SU-DHL-6 (cell line): Measurements from ENCODE around the gene DMBX1.

Experiments used
- H2AFZ ChIP-seq: fragments of 200-600 bp; sonication (generic); 2 replicates; pipeline ENCODE4 v1.6.1; 2014; ENCODE audit warnings: low read depth, mild to moderate bottlenecking, moderate library complexity, mixed read lengths, antibody characterized with exemption, low read length; ENCODE audit not compliant: severe bottlenecking
- H3F3A ChIP-seq: fragments of 200-600 bp; shearing (Covaris generic); 2 replicates; pipeline ENCODE4 v1.6.0; 2016; ENCODE audit warnings: antibody characterized with exemption, mild to moderate bottlenecking; ENCODE audit not compliant: insufficient read depth
- H3K27ac ChIP-seq: fragments of 200-600 bp; sonication (generic); 2 replicates; pipeline ENCODE4 v1.5.1; 2016; ENCODE audit warnings: low read depth, mild to moderate bottlenecking, low read length, moderate library complexity, mixed read lengths
- H3K27me3 ChIP-seq: fragments of 200-600 bp; sonication (generic), shearing (Covaris generic); 2 replicates; pipeline ENCODE4 v1.6.0; 2014; ENCODE audit warnings: mild to moderate bottlenecking, low read length
- H3K36me3 ChIP-seq: fragments of 200-600 bp; sonication (generic); 2 replicates; pipeline ENCODE4 v1.6.1; 2014; ENCODE audit warnings: mild to moderate bottlenecking, low read length, mixed read lengths
- H3K4me2 ChIP-seq: fragments of 300-600, 200-600 bp; shearing (Covaris generic), sonication (generic); 2 replicates; pipeline ENCODE4 v1.6.0; 2014; ENCODE audit warnings: low read length, low read depth, mild to moderate bottlenecking; ENCODE audit not compliant: poor library complexity, severe bottlenecking
- H3K4me3 ChIP-seq: fragments of 200-600 bp; sonication (generic); 2 replicates; pipeline ENCODE4 v1.5.1; 2014; ENCODE audit warnings: antibody characterized with exemption, low read length, mild to moderate bottlenecking, mixed read lengths; ENCODE audit not compliant: insufficient read depth, poor library complexity, severe bottlenecking
- H3K79me2 ChIP-seq: fragments of 200-600 bp; sonication (generic); 2 replicates; pipeline ENCODE4 v1.6.1; 2014; ENCODE audit warnings: mild to moderate bottlenecking, low read length, moderate library complexity; ENCODE audit not compliant: insufficient read depth
- H3K9ac ChIP-seq: fragments of 200-600 bp; sonication (generic); 2 replicates; pipeline ENCODE4 v1.7.0; 2014; ENCODE audit warnings: mild to moderate bottlenecking, low read length
- H3K9me2 ChIP-seq: fragments of 200-600 bp; sonication (generic); replicated peaks from 2 replicates; pipeline ENCODE4 v1.6.1; 2014; ENCODE audit warnings: low read length; ENCODE audit not compliant: insufficient read depth
- H3K9me3 ChIP-seq: fragments of 200-600 bp; sonication (generic); 2 replicates; pipeline ENCODE4 v1.6.1; 2014; ENCODE audit warnings: low read length, mixed read lengths; ENCODE audit not compliant: insufficient read depth
- H4K20me1 ChIP-seq: fragments of 200-600 bp; sonication (generic); 2 replicates; pipeline ENCODE4 v1.6.1; 2014; ENCODE audit warnings: low read depth, mild to moderate bottlenecking, antibody characterized with exemption, low read length, moderate library complexity, mixed read lengths
- EZH2phosphoT487 ChIP-seq: fragments of 200-600 bp; sonication (generic), shearing (Covaris generic); conservative IDR thresholded peaks from 2 replicates; pipeline ENCODE4 v1.6.1; 2018; ENCODE audit warnings: mild to moderate bottlenecking, antibody characterized with exemption, low read length, moderate library complexity, mixed read lengths
- TF ChIP-seq, protein P1 (sequence below): fragments of 200-600 bp; sonication (generic); IDR thresholded peaks from one replicate; pipeline ENCODE4 v1.5.1; 2017; ENCODE audit warnings: antibody characterized with exemption, mild to moderate bottlenecking, low read length, moderate library complexity; ENCODE audit not compliant: insufficient read depth, poor library complexity, severe bottlenecking

DMBX1 gene

GRCh38 chr1:46535063-46535462 is 45.4 kb downstream of the DMBX1 start:
- Histone ChIP-seq H3F3A (no peaks in the 10 kb centered on the region), H3K79me2 (no peaks in the 10 kb centered on the region), H3K27ac (no peak overlapping the region), H4K20me1 (no peaks in the 10 kb centered on the region), H3K36me3 (no peaks in the 10 kb centered on the region), H3K9me2 (no peaks in the 10 kb centered on the region), H3K9ac (no peak overlapping the region), H3K4me2 (no peak overlapping the region), H3K4me3 (no peak overlapping the region), H2AFZ (no peak overlapping the region), H3K27me3 (no peaks in the 10 kb centered on the region), H3K9me3 (no peaks in the 10 kb centered on the region)
- TF ChIP-seq, protein P1, sequence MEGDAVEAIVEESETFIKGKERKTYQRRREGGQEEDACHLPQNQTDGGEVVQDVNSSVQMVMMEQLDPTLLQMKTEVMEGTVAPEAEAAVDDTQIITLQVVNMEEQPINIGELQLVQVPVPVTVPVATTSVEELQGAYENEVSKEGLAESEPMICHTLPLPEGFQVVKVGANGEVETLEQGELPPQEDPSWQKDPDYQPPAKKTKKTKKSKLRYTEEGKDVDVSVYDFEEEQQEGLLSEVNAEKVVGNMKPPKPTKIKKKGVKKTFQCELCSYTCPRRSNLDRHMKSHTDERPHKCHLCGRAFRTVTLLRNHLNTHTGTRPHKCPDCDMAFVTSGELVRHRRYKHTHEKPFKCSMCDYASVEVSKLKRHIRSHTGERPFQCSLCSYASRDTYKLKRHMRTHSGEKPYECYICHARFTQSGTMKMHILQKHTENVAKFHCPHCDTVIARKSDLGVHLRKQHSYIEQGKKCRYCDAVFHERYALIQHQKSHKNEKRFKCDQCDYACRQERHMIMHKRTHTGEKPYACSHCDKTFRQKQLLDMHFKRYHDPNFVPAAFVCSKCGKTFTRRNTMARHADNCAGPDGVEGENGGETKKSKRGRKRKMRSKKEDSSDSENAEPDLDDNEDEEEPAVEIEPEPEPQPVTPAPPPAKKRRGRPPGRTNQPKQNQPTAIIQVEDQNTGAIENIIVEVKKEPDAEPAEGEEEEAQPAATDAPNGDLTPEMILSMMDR = peak; percentile 35
- no peak for TF ChIP-seq EZH2phosphoT487

DNA sequence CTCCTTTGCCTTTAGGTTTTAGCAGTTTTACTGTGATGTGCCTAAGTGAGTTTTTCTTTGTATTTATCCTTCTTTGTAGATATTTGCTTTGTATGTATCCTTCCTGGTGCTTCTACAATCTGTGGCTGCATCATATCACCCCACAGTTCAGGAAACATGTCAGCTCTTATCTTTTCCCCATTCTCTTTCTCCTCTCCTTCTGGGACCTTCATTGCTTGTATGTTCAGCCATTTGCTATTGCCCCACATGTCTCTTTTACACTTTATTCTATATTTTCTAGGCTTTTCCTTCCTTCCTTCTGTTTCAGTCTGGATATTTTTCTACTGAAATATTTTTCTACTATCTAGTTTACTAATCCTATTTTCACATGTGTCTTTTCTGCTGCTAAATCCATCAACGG is 46.9 kb downstream of the DMBX1 start:
- Histone ChIP-seq H3K4me2 (no peak overlapping the region), H3K27me3 (no peaks in the 10 kb centered on the region), H3K36me3 (no peaks in the 10 kb centered on the region), H3K27ac (no peak overlapping the region), H3F3A (no peaks in the 10 kb centered on the region), H2AFZ (no peak overlapping the region), H4K20me1 (no peaks in the 10 kb centered on the region), H3K79me2 (no peaks in the 10 kb centered on the region), H3K9ac (no peak overlapping the region), H3K9me2 (no peaks in the 10 kb centered on the region), H3K4me3 (no peak overlapping the region), H3K9me3 (no peaks in the 10 kb centered on the region)
- TF ChIP-seq, protein P1 = no peak
- no peak for TF ChIP-seq EZH2phosphoT487

DNA sequence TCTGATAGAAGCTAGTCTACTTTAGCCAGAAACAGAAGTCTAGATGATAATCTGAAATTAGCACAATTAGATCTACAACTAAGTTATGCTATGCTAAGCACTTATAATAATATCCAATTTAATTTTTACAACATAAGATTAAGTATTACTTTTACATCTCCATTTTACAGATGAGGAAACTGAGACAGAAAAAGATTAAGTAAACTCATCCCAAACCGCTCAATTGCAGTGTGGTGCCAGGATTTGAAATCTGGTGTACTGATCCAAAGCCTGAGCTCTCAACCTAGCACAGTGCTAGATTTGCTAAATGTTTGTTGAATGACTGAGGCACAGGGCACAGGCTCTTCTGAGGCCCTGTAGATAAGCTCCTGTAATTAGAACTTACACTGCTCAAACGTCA is 48.0 kb downstream of the DMBX1 start:
- no peak overlapping the region for H3K27ac ChIP-seq
- H3K9ac ChIP-seq = no peak overlapping the region
- no peaks in the 10 kb centered on the region for H3K27me3 ChIP-seq
- H3K36me3 ChIP-seq = no peaks in the 10 kb centered on the region
- no peaks in the 10 kb centered on the region for H3K79me2 ChIP-seq
- H4K20me1 ChIP-seq = no peaks in the 10 kb centered on the region
- H3F3A ChIP-seq = no peaks in the 10 kb centered on the region
- H3K4me2 ChIP-seq = no peak overlapping the region
- H2AFZ ChIP-seq = no peak overlapping the region
- no peak for TF ChIP-seq EZH2phosphoT487
- TF ChIP-seq, protein P1 = no peak
- no peaks in the 10 kb centered on the region for H3K9me2 ChIP-seq
- H3K9me3 ChIP-seq = no peaks in the 10 kb centered on the region
- no peak overlapping the region for H3K4me3 ChIP-seq
